ENCODE results near the gene JAML.
A peak's percentile ranks its signal among the peaks of the same experiment; 100 is the strongest.

Gene JAML

DNA sequence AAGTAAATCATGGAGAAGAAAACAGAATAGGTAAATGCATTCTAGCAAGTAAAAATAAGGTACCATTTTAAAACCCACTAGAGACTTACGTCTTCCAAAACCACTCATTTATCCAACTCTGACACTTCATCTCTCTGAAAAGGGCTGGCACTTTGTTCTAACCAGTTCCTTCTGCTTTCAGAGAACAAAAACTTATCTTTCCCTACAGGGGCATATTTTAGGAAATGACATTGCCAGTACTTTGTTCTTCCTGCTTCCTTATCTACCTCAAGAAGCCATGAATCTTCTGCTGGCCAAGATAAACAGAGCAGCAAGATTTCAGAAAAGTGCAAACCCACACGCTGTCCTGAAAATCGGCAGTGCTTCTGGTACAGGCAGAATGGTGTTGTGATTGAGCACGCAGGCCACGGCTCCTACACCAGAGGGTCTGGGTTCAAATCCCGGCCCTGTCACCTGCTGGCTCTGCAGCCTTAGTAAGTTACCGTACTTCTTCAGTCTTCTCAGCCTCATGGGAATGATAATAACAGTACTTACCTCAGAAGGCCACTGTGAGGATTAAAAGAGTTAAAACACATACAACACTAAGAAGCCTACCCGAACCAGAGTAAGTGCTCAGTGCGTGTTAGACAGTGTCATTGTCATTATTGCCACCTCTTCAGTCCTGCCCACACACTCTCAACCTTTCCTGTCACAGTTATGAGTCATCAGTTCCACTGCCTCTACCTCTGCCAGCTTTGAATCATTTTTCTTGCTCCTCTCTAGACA lies 16.4 kb upstream of the JAML start:
- FAIRE-seq, result peak; percentile 96
- DNase-seq (ENCODE audit: insufficient read length, low spot score), result no peak

DNA sequence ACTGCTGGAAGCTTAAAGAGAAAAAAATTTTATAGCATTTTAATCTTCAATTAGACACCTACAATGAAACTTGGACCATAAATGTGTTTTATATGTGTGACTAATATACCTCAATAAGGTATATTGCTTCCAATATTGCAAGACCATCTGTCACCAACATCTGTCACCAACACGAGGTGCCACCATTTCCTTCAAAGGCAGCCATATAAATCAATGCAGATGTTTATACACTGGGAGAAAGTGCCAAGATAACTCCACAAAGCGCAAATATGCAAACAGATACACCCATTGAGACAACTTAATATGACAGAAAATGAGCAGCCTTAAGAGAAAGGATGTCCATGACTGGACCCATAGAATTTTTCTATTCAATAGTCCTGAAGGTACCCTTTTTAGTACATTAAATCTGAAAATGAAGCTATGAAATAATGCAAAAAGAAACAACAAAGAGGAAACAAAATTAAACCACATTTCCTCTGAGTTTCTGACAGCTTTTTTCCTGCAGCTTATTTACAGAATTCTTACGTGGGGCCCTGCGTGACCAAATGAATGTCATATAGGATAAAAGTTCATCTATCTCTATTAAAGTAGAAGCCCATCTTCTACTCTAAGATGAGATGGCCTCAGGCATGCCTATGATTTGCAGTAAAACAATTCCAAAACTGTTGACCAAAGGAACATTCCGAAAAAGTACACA lies 14.8 kb upstream of the JAML start:
- FAIRE-seq, result peak; percentile 54
- no peak for DNase-seq (ENCODE audit: insufficient read length, low spot score)

DNA sequence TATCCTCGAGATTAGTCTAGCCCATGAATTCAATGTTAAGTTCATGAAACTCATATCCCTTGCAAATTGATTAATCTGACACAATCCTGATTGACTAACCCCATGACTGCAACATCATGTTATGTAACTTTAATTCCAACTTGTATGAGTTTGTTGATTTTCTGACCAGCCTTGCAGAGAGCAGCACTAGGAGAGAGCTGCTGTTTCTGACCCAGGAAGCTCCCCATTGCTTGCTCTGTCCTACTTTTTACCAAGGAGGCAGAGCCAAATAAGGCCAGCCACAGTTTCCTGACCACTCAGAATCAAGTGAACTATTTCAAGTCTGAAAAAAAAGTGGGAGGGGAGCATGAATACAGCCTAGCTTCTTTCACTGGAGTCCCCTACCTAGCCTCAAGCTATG lies 14.1 kb upstream of the JAML start:
- DNase-seq (ENCODE audit: insufficient read length, low spot score), result no peak
- FAIRE-seq, result peak; percentile 68

DNA sequence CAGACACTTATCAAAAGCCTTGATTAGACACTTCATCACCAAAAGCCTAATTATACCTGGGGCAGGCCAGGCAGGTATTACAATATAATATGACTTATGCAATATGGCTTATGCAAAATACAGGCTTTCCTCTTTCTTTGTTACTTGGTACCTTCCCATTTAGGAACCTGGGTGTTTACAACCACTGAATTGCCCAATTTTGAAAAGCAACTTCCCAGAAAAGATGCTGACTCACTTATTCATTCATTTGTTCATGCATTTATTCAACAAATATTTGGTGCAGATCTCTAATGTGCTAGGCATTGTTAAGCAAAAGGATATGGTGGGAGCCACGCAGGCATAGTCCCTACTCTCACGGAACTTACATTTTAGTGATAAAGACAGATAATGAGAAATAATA lies 13.6 kb upstream of the JAML start:
- FAIRE-seq (no peak), DNase-seq (ENCODE audit: insufficient read length, low spot score) (no peak)

DNA sequence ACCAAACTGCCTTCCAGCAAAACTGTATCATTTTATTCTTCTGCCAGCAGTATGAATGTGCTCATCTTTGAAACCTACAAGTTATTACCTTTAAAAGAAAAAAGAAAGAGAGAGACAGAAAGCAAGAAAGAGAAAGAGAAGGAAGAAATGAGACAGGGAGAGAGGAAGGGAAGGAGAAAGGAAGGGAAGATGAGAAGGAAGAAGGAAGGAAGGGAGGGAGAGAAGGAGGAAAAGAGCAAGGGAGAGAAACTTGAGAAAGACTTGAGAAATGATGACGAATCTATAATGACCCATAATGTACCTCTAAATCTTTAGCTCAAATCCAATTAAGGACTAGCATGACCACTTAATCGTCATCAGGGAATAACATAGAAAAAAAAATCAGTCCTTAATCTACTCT lies 11.4 kb upstream of the JAML start:
- no peak for DNase-seq (ENCODE audit: insufficient read length, low spot score)
- FAIRE-seq, result no peak

DNA sequence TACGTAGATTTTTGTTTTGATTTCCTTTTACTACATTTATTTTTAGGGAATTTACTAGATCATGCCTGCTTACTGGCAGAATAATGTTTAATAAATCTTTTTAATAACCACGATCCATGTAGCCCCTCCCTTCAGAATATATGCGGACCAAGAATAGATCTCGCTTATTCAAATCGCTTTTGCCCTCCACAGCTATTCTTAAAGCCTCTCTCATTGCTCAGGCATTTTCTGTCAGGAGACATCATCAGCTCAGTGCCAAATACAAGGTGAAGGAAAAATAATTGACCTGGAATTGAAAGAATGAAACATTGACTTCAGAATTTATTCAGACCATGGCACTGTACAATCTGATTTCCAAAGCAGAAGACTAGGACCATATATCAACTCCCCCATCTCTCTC lies 10.0 kb upstream of the JAML start:
- FAIRE-seq (no peak), DNase-seq (ENCODE audit: insufficient read length, low spot score) (no peak)

DNA sequence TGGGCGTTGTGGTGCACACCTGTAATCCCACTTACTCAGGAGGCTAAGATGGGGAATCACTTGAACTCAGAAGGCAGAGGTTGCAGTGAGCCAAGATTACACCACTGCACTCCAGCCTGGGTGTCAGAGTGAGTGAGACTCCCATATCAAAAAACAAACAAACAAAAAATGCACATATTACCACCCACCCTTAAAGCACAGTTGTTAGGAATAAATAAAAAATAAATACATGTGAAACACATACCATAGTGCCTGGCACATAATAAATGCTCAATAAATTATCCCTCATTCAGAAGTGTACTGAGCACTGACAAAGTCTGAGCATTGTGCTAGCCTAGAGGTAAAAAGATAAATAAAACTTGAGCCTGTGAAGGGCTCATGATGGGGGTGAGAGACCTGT lies 9.0 kb upstream of the JAML start:
- FAIRE-seq (no peak), DNase-seq (ENCODE audit: insufficient read length, low spot score) (no peak)

DNA sequence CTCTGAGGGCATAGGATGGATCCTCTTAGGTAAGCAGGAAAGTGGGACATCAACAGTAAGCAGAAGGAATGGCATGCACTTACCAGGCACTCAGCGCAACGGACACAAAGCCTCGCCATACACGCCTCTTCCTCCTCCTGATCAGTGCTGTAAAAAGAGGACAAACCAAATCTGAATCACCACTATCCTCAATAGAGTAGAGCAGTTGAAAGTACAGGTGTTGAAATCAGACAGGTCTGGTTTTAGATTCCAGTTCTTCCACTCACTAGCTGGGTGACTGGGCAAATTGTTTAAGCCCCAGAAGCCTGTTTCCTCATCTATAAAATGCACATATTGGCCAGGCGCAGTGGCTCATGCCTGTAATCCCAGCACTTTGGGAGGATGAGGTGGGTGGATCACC lies 8.6 kb upstream of the JAML start:
- DNase-seq (ENCODE audit: insufficient read length, low spot score) (no peak), FAIRE-seq (no peak)

DNA sequence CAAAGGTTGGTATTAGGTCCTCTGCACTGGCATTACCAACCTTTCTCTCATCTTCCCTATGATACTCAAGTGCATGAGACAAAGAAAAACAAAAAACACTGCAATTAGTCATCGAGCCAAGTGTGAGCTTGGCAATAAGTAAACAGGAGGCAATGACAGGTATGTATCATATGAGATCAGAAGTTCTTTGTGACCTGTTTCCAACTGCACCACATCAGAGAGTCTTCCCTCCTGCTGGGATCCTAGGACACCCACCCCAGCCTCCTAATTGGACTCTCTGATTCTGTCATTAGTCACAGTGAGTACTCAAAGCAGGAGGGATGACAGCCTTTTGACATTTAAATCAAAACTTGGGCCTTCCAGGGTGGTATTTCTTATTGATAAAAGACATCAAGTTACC lies 7.8 kb upstream of the JAML start:
- FAIRE-seq, result no peak
- DNase-seq (ENCODE audit: insufficient read length, low spot score), result no peak

DNA sequence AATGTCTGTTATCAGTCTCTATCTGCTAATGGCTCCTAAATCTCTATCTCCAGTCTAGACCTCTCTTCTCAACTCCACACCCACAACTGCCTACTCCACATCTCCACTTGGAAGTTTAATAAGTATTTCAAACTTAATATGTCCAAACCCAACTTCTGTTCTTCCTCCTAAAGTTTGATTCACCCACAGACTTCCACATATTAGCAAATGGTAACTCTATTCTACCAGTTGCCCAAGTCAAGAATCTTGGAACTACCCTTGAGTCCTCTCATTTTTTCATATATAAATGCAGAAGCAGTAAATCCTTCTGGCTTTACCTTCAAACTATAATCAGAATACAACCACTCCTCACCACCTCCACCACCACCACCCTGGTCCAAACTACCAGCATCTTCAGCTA lies 6.7 kb upstream of the JAML start:
- DNase-seq (ENCODE audit: insufficient read length, low spot score) (no peak), FAIRE-seq (no peak)

DNA sequence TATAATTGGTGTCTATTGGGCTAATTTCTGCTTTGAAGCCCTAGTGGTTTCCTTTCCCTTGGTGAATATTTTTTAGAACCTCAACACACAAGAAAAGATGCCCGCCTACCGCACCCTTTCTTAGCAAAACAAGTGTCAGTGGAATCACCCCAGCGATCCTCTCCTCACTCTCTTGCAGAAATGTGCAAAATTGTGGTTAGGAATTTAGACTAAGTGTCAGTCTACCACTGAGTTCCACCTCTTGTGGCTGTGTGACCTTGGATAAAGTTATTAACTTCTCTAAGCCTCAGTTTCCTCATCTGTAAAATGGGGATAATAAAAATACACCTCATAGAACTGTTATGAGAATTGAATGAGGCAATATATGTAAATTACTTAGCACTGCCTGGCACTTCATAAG lies 5.3 kb upstream of the JAML start:
- DNase-seq (ENCODE audit: insufficient read length, low spot score), result no peak
- FAIRE-seq, result no peak

DNA sequence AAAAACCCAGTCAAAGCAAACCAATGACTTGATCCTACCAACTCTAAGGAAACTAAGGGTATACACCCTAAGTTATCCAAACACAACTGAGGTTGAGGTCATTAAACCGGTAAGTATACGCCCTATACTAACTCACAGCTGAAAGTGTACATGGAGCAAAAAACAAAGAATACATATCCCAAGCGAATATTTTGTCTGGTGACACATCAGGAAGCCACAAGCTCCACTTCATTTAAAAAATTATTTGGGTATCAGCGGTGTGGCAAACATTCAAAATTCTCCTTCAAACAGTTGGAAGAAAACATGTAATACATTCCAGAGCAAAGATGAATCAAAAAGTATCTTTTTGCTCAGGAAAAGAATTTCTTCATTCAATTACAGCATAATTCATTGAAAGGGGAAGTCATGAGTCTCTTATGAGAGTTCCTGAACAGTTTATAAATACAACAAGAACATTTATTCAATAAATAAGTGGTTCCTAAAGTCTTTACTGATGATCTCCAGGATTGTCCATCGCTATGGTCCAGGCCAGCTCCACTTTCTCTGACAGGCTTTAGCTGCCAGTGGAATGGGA lies 4.5 kb upstream of the JAML start:
- no peak for FAIRE-seq

DNA sequence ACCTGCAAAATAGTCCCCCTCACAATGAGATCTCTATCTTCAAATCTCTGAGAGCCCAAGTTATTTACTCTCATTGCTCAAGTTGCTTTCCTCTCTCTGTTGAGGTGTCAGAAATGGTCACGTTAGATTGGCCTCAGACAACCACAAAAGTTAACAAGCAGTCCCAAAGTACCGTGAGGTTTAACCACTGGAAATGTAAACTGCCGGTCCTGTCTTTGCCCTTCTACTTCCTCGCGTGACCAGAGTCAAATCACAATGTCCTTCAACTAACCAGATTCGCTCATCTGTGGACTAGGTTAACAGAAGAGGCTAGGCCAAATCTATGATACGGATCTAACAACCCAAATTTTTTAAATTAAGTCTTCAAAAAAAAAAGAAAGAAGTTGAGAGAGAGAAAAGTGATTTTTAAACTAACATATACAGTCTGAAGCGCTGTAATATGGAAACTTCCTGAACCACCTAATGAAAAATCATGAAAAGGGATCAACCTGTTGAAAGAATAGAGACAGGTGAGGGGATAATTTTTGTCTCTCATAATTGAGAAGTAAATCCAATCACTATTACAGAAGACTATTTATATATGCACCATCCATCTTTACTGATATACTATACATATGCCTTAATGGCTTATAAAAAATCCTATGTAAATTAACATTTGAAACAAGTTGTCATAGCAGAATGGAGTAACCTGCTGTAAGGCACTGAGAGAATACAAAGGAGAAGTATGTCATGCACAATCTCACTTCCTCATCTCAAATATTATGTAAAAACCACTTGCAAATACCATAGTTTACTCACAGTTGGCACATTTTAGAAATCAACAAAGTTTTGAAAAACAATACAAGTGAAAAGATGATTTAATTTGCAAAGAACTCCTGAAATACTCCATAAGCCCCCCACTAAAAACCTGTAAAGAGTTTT lies 3.3 kb upstream of the JAML start:
- DNase-seq (ENCODE audit: insufficient read length, low spot score) (no peak), FAIRE-seq (peak; percentile 95)

More for the DNA sequence above, 4.5 kb upstream of the JAML start:
- no peak for DNase-seq (ENCODE audit: insufficient read length, low spot score)

DNA sequence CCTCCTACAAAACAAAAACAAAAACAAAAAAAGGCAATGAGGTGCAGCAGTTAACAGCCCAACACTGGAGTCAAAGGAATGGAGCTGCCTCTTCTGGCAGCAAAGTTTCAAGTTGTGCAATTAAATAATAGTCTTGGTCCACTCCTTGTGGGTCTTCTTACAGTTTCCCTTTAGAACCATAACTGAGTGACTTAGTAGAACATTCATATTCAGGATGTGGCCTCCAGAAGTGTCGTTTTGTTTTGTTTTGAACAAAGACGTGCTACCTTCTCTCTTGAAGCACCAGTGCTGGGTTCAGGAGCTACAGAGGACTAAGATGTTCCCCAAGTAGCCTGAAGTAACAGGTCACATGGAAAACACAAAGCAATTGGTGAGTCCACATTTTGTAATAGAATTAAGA lies 2.0 kb upstream of the JAML start:
- FAIRE-seq (peak; percentile 80), DNase-seq (ENCODE audit: insufficient read length, low spot score) (no peak)

DNA sequence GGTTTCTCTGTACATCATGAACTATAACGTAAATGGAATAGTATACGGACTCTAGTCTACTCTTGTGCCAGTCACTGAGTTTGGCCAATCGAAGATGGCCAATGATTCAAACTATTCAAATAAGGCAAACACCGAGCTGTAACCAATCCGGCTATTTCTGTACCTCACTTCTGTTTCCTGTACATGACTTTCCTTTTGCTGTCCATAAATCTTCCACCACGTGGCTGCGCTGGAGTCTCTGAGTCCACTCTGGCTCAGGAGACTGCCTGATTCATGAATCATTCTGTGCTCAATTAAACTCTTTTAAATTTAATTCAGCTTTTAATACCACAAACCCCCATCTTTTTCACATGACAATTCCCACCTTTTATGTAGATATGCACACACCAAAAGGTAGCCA lies 1.5 kb upstream of the JAML start:
- no peak for DNase-seq (ENCODE audit: insufficient read length, low spot score)
- peak; percentile 44 for FAIRE-seq

DNA sequence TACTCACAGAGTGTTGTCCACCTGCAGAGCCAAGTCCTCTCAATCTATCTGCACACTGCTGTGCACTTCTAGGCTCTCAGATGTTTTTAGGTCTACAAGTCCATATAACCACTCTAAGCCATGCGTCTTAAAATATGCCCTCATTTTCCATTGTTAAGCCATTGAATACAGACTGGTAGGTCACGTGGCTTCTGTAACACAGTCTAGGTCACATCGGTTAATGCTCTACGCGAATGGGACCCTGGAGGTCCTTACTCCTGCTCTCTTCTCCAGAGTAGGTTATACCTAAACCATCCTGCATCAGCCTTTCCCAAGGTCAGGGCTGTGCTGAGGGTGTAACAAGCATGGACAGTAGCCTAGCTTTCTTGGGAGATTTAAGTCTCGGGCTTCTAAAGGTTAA lies 819 bp downstream of the JAML start:
- FAIRE-seq, result peak; percentile 84
- no peak for DNase-seq (ENCODE audit: insufficient read length, low spot score)

DNA sequence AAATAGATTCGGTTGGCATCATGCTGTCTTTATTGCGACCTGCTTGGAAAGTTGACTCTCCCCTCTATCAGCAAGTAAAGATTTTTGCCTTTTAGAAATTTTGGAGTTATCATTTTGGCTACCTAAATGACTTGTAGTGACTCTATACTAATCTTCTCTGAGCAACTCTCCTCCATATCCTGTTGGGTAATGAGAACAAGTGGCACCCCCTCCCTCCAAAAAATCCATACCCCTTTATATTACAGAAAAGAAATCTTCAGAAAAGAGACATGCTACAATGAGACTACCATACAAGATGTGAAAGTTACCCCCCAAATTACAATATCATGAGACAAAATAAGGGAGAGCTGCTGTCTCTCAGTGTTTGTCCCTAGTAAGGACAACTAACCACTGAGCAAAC lies 1.2 kb downstream of the JAML start:
- DNase-seq (ENCODE audit: insufficient read length, low spot score) (no peak), FAIRE-seq (no peak)

DNA sequence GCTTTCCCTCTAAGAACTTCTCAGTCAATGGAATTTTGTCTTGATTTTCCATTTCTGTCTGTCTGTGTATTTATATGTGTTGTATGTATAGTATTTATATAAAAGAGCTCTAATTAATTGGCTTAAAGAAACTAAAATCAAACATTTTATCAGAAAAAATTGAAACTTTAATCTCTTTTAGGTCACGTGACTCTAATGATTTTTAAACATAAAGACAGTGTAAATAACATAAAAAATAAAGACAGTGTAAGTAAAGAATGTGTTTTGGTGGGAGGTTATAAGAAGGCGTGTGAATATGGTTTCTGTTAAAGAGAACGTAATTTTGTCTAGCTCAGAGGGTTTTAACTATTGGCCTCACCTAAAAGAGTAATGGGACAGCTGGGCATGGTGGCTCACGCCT lies 2.4 kb downstream of the JAML start:
- no peak for FAIRE-seq
- DNase-seq (ENCODE audit: insufficient read length, low spot score), result no peak

DNA sequence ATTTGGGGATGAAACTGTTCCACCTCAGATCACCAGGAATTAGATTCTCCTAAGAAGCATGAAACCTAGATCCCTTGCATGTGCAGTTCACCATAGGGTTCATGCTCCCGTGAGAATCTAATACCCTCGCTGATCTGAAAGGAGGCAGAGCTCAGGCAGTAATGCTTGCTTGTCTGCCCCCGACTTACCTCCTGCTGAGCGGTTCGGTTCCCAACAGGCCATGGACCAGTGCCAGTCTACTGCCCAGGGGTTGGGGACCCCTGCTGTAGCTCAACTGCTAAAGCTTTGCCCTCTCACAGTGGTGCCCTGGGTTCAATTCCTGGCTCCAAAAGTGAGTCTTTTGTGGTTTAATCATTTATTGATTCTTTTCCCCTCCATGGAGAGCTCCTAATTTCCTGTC lies 3.4 kb downstream of the JAML start:
- no peak for DNase-seq (ENCODE audit: insufficient read length, low spot score)
- FAIRE-seq, result no peak

DNA sequence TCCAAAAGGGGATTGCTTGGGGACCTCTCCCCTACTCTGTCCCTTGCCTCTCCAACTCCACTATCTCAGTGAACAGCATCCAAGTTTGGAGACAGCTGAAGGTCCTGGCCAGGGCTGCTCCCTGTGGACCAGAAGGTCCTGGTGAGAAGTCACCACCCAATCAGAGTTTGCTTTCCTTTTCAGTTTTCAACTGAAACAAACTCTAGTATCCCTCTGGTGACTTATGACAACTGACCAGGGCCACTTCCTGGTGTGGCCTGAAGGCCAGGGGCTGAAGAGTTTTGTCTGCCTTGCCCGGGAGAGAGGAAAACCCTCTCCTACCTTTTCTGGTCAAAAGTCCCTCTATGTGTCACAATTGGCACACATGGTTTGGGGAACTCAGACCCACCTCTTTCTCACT lies 5.1 kb downstream of the JAML start:
- FAIRE-seq, result peak; percentile 75
- DNase-seq (ENCODE audit: insufficient read length, low spot score), result no peak

DNA sequence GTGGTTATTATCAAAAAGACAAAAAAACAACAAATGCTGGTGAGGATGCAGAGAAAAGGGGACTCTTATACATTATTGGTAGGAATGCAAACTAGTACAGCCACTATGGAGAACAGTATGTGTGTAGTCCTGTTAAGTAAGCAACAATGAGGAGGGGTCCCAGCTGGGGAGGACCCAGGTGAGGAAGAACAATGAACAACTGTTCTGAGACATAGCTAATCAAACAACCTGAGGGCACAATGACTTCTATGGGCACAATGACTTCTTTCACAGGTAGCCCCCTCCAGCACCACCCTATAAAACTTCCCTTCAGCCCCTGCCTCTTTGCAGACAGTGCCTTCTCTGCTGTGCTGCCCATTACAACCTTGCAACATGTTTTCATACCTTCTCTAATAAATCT lies 5.6 kb downstream of the JAML start:
- DNase-seq (ENCODE audit: insufficient read length, low spot score) (no peak), FAIRE-seq (no peak)
